H1 (cell line): ENCODE data around the gene GPR156.

Source experiments
- BRCA1 ChIP-seq: IDR thresholded peaks from 2 replicates; pipeline ENCODE4 v1.6.1; 2012; ENCODE audit warnings: low read depth, low read length, improper control_type of control experiment
- CHD2 ChIP-seq: IDR thresholded peaks from 2 replicates; pipeline ENCODE4 v1.6.1; 2012; ENCODE audit warnings: low read length, improper control_type of control experiment
- CREB1 ChIP-seq: IDR thresholded peaks from 2 replicates; pipeline ENCODE4 v1.6.1; 2012; ENCODE audit warnings: inconsistent platforms
- EGR1 ChIP-seq: IDR thresholded peaks from 2 replicates; pipeline ENCODE4 v1.6.1; 2011; ENCODE audit warnings: low read depth, low read length, borderline replicate concordance
- EZH2 ChIP-seq: fragments of 200-600 bp; sonication (generic); IDR thresholded peaks from 2 replicates; pipeline ENCODE4 v1.7.1; 2012; ENCODE audit warnings: low read depth, mild to moderate bottlenecking, moderate library complexity, low read length, inconsistent platforms; ENCODE audit not compliant: severe bottlenecking
- GTF2F1 ChIP-seq: IDR thresholded peaks from 2 replicates; pipeline ENCODE4 v1.6.1; 2012; ENCODE audit warnings: low read depth, low read length, improper control_type of control experiment, borderline replicate concordance
- KDM1A ChIP-seq: fragments of 200-600, 300-600 bp; sonication (generic); IDR thresholded peaks from 2 replicates; pipeline ENCODE4 v1.7.1; 2016; ENCODE audit warnings: mild to moderate bottlenecking, low read length, borderline replicate concordance
- POLR2A ChIP-seq, 2 experiments: IDR thresholded peaks; 1 replicate in 1 of 2; 2 replicates in 1 of 2; pipeline ENCODE4 v1.6.1; 2011; ENCODE audit warnings: low read depth in 2 of 2, low read length in 2 of 2, mild to moderate bottlenecking in 2 of 2; ENCODE audit errors: control extremely low read depth in 1 of 2
- POLR2AphosphoS5 ChIP-seq: IDR thresholded peaks from 2 replicates; pipeline ENCODE4 v1.6.1; 2011; ENCODE audit warnings: low read depth, low read length
- RBBP5 ChIP-seq: IDR thresholded peaks from 2 replicates; pipeline ENCODE4 v1.7.1; 2012; ENCODE audit warnings: low read depth, mild to moderate bottlenecking, inconsistent platforms, low read length, moderate library complexity, borderline replicate concordance
- RNF2 ChIP-seq: fragments of 200-900, 300-1000 bp; sonication (generic); IDR thresholded peaks from 2 replicates; pipeline ENCODE4 v1.7.1; 2016; ENCODE audit warnings: borderline replicate concordance, low read depth, mild to moderate bottlenecking, antibody characterized with exemption, low read length; ENCODE audit not compliant: poor library complexity, severe bottlenecking; ENCODE audit errors: missing control alignments
- TF ChIP-seq, protein P1 (sequence below): IDR thresholded peaks from 2 replicates; pipeline ENCODE4 v1.6.1; 2012; ENCODE audit warnings: inconsistent platforms
- TF ChIP-seq, protein P2 (sequence below): IDR thresholded peaks from 2 replicates; pipeline ENCODE4 v1.6.1; 2012; ENCODE audit warnings: low read length, inconsistent platforms

DNA sequence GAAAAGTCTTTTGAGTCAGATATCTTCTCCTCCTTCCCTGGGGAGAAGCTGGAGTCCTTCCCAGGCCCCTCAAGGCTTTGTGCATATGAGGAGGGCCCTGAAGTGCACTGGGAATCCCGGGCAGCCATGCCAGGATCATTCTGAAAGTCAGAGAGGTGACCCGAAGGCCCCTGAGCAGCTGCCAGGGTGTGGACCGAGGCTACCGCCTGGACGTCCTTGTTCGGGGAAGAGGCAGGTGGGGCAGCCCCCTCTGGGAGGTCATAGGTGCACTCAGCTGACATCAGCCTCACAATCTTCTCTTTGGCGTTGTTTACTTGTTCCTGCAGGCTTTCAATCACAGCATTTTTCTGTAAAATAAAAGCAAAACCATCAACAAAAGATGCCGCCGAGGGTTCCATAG is 117.0 kb downstream of the GPR156 start:
- no peak for TF ChIP-seq KDM1A
- no peak for TF ChIP-seq BRCA1
- no peak for TF ChIP-seq GTF2F1
- TF ChIP-seq, protein P1, sequence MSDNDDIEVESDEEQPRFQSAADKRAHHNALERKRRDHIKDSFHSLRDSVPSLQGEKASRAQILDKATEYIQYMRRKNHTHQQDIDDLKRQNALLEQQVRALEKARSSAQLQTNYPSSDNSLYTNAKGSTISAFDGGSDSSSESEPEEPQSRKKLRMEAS, result no peak
- TF ChIP-seq EZH2, result no peak
- TF ChIP-seq, protein P2, sequence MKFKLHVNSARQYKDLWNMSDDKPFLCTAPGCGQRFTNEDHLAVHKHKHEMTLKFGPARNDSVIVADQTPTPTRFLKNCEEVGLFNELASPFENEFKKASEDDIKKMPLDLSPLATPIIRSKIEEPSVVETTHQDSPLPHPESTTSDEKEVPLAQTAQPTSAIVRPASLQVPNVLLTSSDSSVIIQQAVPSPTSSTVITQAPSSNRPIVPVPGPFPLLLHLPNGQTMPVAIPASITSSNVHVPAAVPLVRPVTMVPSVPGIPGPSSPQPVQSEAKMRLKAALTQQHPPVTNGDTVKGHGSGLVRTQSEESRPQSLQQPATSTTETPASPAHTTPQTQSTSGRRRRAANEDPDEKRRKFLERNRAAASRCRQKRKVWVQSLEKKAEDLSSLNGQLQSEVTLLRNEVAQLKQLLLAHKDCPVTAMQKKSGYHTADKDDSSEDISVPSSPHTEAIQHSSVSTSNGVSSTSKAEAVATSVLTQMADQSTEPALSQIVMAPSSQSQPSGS, result no peak
- TF ChIP-seq POLR2AphosphoS5, result no peak
- no peak for TF ChIP-seq EGR1
- TF ChIP-seq POLR2A (IDR thresholded peaks at IDR 0.05; ENCODE audit: control extremely low read depth in 1 of 2, low read depth in 2 of 2, low read length in 2 of 2), result no peak
- TF ChIP-seq RNF2, result no peak
- TF ChIP-seq CREB1, result no peak
- TF ChIP-seq CHD2, result no peak
- TF ChIP-seq RBBP5, result no peak
